RCC 7860 (cell line): ENCODE results near the gene CD1B.
"Not testable (repeated sequence)": the region's sequence is repeated elsewhere in the genome, so short reads cannot be mapped to it uniquely, and the experiment has no call there.

Experiments used
- DNase-seq: peaks from one replicate; pipeline ENCODE4 v3.0.0-alpha.2; 2015; ENCODE audit warnings: low spot score
- FAIRE-seq: peaks from 2 replicates; lab custom pipeline; 2012; peaks lifted over from hg19 to GRCh38; lab: Jason Lieb, UNC

CD1B gene

DNA sequence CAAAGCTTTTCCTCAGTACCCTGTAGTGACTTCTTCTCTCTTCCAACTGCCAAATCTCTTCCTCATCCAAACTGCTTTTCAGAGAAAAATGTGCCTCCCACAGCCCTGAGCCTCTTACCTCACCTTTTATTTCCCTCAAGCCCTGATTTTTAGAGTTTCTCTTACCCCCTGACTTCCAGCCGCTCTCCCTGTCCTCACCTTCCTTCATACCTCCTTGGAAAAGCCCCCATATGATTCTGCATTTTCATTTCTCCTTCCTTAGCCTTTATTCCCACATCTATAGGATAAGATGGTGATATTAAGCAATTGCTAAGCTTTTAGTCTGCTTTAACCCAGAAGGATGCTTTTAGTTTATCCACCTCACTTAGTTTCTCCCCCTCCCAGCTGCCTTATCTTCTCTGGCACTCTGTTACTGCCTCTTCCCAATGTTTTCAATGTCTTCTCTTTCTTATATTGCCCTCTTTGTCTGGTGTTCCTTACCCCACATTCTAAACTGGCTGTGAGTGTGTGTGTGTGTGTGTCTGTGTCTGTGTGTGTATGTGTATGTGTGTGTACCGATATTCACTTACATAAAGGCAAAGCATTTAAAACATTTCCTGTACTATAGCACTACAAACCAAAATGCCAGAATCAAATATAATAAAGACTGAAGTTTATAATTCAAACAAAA lies at the start of gene CD1B:
TSS of gene CD1B (minus strand) at position 51 of the 670 bp plus-strand sequence. CDS start 108 bp downstream, outside the sequence.
- DNase-seq (no peak), FAIRE-seq (no peak)

DNA sequence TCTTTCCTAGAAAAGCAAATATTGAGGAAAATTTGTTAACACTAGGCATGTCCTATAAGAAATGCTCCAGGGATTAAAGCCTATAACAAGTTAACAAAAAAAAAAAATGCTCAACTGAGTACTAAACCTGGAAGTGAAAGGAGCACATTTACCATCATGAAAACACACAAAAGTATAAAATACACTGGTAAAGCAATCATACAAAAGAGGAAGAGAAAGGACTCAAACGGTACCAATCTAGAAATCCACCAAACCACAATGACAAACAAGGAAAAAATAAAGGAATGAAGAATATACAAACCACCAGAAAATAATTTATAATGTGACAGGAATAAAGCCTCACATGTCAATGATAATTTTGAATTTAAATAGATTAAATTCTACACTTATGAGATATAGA lies 43.5 kb upstream of the CD1B start:
- no peak for FAIRE-seq
- no peak for DNase-seq

DNA sequence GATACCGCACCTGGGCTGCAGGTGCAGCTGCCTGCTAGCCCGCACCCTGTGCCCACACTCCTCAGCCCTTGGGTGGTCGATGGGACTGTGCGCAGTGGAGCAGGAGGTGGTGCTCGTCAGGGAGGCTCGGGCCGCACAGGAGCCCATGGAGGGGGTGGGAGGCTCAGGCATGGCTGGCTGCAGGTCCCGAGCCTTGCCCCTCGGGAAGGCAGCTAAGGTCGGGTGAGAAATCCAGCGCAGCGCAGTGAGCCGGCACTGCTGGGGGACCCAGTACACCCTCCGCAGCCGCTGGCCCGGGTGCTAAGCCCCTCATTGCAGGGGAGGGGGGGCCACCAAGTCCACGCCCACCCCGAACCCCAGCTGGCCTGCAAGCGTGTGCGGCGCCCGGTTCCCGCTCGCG lies 42.8 kb upstream of the CD1B start:
- not testable (repeated sequence) for FAIRE-seq, DNase-seq

DNA sequence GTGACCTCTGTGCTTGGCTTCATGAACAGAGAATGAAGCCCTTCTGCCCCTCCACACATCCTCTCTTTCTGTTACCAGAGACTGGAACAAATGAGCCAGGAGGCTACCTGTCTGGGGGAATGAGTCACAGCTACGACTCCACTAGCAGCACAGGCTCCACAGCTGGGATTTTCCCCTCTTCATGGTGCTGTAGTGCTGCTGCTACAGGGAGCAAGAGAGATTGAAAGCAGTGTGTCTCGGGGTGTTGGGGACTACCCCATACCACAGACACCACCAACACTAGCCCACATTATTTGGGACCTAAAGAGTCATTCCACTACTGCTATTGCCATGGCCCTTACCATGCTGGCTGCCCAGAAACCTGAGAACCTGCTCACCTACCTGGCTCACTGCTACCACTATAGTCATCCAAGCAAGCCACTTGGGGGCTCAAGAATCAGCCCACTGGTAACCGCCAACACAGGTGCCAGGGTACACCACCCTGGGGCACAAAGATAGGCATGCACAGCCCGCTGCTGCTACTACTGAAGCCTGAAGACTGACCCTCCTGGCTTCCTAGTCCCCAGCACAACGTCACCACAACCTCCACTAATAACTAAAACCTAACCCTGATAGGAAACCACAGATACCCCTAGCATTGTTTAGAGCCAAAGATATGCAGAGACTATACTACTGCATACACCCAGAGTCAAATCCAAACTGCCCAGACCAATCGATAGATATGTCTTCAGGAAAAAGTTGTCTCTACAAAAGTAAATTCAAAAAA lies 40.0 kb upstream of the CD1B start:
- FAIRE-seq = no peak
- no peak for DNase-seq

DNA sequence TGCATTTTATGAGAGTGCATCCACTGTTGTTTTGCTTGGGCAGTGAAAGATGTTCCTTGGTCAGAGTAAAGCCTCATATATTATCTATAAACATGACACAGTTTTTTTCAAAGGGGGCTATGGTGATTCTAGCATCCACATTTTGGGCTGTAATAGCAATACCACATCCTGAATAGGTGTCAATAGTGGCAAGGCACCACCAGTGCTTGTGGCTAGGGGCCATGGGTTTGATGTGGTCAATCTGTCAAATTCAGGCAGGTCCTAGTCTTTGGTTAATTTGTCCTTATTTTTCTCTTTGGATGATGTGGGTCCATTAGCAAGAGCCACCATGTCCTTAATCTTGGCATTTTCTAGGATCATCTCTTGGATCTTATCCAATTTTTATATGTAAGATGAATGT lies 35.5 kb upstream of the CD1B start:
- FAIRE-seq = no peak

DNA sequence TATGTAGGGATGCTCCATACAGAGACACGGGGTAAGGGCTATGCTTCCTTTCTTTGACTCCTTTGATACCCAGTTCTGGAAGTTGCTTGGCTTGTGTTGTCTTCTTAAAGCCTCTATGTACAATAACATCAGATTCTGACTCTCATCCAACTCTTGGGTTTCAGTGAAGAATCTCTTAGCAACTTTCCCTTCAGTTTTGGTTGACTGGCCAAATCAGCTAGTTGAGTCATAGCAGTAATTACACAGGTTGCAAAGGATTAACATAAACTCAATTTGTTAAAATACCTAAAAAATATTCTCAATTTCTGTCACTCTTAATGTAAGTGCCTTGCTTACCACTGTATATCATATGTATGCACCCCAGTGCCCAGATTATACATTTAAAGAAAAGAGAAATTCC lies 31.6 kb upstream of the CD1B start:
- DNase-seq (no peak), FAIRE-seq (no peak)

More for the DNA sequence above, 35.5 kb upstream of the CD1B start:
- DNase-seq = no peak

DNA sequence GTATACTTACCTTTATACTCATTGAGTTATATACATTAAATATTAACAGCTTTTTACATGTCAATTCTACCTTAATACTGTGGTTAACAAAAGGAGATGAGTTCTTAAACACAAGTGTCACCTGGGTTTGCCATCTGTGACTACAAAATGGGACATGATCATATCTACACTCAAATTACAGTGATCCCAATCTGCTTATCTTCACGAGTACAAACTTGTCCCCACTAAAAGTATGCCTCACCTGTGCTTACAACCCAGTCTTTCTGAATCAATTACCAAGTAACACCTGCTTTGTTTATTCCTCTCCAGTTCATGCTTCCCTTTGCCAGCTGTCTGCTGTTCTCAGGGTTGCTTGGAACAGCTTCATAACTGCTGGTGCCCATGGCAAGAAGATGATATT lies 31.2 kb upstream of the CD1B start:
- no peak for DNase-seq
- FAIRE-seq = no peak

DNA sequence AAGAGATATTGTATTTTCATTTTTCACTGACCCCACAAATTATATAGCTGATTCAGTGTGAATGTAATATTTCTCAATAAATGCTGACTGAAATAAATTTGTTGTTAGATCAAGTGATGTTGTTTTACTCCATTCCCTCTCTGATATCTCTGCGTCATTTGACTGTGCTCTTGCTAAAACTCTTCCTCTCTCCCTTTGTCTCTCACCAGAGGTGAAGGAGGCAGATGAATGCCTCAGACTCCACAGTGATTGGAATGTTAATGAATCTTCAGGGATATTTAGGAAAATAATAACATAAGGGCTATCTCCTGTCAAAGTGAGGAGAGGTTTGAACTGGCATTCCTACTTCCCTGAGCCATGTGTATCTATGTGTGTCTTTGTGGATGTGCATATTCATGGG lies 26.1 kb upstream of the CD1B start:
- DNase-seq (no peak), FAIRE-seq (no peak)

DNA sequence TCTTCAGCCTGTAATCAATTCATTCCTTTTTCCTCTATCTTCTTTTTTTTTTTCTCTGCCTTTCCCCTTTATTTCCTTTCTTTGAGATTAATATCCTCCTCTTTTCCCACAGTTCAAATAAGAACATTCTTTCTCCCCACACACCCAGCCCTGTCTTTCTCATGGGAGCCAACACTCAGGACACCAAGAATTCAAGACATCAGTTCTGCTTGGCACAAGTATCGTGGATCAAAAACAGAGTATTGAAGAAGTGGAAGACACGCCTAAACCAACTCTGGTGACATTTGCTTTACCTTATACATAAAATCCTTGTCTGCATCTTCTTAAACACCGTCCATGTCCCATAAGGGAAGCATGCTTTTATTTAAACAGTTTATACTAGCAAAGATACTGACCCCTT lies 25.3 kb upstream of the CD1B start:
- no peak for DNase-seq
- no peak for FAIRE-seq

DNA sequence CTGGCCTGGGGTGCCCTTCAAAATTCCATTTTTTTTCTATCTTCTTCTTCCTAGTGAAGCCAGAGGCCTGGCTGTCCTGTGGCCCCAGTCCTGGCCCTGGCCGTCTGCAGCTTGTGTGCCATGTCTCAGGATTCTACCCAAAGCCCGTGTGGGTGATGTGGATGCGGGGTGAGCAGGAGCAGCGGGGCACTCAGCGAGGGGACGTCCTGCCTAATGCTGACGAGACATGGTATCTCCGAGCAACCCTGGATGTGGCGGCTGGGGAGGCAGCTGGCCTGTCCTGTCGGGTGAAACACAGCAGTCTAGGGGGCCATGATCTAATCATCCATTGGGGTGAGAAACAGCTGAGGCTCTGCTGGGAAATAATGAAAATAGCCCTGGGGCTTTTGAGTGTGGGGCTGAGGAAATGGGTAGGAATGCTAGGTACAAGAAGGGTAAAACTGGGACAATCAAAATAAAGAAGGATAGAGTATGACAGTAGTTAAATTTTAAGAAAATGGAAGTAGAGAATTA lies 24.5 kb upstream of the CD1B start:
- no peak for DNase-seq
- FAIRE-seq = no peak

DNA sequence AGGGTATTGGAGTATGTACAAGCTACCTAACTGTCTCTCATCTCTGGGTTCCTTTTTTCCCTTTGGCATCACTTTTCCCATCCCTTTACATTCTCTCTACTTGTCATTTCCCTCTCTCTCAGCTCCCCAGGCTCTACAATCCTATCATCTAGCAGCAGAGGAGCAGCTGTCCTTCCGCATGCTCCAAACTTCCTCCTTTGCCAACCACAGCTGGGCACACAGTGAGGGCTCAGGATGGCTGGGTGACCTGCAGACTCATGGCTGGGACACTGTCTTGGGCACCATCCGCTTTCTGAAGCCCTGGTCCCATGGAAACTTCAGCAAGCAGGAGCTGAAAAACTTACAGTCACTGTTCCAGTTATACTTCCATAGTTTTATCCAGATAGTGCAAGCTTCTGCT lies 22.9 kb upstream of the CD1B start:
- no peak for DNase-seq
- no peak for FAIRE-seq

DNA sequence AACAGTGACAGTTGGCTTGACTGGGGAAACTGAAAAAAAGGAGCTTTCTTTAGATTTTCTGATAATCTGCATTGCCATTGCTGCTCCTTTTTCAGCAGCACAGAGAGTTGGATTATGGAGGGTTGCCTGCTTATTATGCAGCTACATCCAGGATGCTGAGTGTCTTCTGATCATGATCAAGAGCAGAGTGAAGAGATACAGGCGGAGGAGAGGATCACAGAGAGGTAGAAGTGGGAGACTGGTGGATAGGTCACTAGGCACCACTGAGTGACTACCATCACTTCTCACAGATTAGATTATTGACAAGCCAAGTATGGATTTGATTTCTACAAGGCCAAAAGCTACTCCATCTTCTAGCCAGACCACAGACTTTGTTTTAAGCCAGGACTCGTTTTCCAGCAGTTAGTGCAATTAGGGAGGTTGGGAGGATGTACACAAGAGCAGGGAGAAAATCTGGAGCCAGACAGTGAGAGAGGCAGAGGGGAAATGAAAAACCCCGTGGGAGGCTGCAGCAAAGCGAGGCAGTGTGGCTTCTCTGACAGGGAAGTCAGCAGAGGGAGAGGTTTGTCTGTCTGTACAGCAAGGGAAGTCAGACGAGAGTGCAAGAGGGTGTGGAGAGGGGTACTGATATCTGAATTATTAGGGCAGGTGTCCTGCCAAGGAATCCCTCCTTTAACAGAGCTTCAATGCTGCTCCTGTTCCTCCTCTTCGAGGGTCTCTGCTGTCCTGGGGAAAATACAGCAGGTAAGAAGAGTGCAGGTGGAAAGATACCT lies 22.2 kb upstream of the CD1B start, which contains the start of gene CD1E:
TSS of gene CD1E (plus strand) at position 592 of the 773 bp plus-strand sequence. CDS start at position 687, 95 bp downstream.
- FAIRE-seq = no peak
- DNase-seq = no peak

DNA sequence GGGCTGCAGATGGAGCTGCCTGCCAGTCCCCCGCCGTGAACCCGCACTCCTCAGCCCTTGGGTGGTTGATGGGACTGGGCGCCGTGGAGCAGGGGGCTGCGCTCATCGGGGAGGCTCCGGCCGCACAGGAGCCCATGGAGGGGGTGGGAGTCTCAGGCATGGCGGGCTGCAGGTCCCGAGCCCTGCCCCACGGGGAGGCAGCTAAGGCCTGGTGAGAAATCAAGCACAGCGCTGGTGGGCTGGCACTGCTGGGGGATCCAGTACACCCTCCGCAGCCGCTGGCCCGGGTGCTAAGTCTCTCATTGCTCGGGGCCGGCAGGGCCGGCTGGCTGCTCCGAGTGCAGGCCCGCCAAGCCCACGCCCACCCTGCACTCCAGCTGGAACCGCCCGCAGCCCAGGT lies 17.6 kb upstream of the CD1B start:
- not testable (repeated sequence) for DNase-seq, FAIRE-seq

DNA sequence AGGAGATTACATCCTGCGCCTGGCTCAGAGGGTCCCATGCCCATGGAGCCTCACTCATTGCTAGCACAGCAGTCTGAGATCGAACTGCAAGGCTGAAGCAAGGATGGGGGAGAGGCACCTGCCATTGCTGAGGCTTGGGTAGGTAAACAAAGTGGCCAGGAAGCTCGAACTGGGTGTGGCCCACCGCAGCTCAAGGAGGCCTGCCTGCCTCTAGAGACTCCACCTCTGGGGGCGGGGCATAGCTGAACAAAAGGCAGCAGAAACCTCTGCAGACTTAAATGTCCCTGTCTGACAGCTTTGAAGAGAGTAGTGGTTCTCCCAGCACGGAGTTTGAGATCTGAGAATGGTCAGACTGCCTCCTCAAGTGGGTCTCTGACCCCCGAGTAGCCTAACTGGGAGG lies 5.1 kb upstream of the CD1B start:
- not testable (repeated sequence) for DNase-seq, FAIRE-seq

DNA sequence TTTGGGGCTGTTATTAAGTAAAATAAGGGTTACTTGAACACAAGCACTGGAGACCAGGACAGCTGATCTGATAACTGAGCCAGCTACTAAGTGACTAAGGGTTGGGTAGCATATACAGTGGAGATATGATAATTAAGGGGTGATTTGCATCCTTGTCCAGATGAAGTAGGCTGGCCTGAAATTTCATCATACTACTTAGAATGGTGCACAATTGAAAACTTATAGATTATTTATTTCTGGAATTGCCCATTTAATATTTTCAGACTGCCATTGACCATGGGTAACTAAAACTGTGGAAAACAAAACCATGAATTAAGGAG lies 3.8 kb upstream of the CD1B start:
- no peak for FAIRE-seq

DNA sequence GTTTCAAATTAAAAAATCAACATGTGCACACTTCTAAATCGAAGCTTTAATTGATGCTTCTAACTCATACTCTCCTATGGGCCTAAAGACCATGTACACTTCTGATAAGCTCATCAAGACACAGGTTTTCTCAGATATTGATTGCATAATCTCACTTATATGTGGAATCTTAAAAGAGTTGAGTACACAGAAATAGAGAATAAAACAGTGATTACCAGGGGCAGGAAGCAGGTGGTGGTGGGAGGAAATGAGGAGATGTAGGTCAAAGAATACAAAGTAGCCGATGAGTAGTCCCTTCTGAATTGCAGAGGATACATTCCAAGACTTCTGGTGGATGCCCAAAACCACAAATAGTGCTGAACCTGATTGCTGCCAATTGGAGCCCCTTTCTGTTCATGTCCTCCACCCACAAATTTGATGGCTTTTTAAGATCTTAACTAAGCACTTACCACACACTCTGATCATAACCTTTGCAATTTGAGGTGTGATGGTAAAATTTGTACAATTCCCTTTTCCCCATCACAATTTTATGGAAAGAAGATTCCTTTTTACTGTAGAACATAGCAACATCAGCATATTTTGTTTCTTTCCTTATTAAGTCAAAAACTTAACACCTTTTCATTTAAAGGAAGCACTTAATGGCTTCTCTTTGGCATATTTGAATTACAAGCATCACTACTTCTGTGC lies 3.3 kb upstream of the CD1B start:
- no peak for FAIRE-seq

More for the DNA sequence above, 3.8 kb upstream of the CD1B start:
- no peak for DNase-seq

DNA sequence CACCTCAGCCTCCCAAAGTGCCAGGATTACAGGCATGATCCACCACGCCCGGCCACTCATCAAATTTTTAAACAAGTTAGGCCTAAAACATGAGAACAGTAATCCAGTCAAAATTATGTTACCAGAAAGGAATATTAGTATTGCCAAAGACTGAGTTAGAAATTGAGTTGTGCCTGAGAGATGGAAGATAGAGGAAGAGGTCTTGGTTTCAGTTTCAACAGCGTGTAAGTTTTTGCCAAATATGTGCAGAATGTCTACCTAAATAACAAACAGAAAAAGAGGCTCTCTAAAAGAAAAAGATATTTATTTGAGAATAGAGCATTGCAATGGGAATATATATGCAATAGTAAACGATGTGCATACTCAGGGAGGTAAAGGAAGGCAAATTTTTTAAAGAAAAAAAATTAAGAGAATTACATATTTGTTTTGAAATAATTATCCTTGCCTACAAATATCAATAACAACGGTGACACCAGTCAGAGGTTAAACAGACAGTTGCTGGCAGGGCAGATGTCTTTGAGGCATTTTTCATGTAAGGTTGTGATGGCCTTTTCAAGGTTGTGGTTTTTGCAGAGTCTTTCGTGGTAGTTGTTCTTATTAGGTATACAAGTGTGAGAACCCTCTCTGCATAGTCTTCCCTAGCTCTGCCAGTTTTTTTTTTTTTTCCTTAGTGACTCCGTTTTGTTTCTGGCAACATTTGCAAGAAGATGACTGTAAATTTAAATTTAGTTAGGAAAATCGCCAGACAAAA lies 2.2 kb upstream of the CD1B start:
- FAIRE-seq = no peak
- DNase-seq = no peak

More for the DNA sequence above, 3.3 kb upstream of the CD1B start:
- DNase-seq = no peak

DNA sequence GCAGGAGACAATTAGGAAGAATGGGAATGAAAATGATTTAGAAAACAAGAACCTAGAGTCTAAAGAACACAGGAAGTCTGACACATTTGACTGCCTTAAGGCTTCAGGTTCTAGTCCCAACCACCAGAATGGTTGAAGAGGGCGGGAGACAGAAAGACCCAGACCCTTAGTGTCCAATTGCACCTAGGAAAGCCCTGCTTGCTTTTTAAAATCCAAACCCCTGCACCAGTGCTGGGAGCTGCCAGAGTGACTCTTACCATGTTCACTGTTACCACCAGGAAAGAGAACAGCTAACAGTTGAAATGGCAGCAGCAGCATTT lies 265 bp downstream of the CD1B start:
- FAIRE-seq = no peak

DNA sequence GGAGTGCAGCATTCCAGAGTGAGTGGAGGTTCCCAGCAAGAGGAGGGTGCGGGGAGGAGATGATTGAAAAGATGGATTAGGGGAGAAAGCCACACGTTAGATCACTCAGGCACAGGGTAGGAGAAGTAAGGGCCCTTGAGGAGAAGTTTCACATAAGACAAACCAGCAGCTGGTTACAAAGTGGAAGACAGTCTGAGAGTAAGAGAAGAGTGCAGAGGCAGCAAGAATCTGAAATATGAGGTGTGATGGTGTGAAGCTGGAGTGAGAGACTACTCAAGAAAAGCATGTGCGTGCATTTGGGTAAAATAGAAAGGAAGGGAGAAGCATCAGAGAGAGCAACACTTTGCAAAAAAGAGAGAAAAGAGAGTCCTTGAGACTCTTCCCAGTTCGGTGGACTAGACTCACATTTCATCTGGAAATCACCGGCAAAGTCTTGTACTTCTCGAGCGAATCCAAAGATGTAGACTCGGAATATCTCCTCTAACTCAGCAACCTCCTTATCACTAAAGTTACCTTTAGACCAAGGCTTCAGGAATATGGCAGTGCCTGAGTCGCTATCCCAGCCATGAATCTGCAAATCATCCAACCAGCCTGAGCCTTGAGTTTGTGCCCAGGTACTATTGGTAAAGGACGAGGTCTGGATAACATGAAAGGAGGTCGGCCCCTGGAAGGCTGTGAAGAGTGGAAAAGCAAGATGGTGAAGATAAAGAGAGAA lies 783 bp downstream of the CD1B start:
- DNase-seq = no peak
- FAIRE-seq = no peak

More for the DNA sequence above, 265 bp downstream of the CD1B start:
- DNase-seq = no peak

DNA sequence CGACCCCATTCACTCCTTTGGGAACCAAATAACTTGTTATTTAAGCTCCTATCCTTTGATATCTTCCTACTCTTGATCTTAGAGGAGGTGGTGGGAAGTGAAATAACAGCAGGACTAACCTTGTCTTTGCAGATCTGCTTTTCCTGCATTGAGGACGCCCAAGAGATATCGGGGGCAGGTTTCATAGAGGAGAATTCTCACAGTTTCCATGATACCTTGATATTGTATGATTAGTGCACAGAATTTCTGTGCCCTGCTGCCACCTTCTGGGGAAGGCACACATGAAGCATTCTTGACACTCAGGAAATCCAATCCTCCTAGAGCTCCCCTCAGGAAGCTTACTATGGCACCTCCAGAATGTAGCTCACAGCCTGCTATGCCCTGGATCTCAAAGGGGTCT lies 1.6 kb downstream of the CD1B start:
- DNase-seq (no peak), FAIRE-seq (no peak)
